CD1c-positive myeloid dendritic cell (primary cell): Measurements from ENCODE around the gene TSN.
A peak's percentile ranks its signal among the peaks of the same experiment; 100 is the strongest.
"Not testable (repeated sequence)": the region's sequence is repeated elsewhere in the genome, so short reads cannot be mapped to it uniquely, and the experiment has no call there.

Experiments used
- DNase-seq: peaks from one replicate; pipeline ENCODE4 v3.0.0-alpha.2; 2016; ENCODE audit errors: extremely low spot score

The TSN gene

DNA sequence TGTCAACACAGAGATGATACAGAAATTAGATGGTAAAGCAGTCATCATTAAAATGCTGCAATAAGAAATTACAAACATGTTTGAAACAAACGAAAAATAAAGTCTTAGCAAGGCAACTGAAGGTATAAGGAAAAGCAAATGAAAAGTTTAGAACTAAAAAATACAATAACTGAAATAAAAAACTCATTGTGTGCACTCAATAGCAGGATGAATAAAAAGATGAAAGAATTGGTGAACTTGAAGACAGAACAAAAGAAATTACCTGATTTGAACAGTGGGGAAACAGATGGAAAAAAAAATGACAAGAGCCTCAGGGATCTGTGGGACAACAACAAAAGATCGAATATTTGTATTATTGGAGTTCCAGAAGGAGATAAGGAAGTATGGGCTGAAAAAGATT lies 46.5 kb downstream of the TSN start:
- DNase-seq: no peak

- DNase-seq: no peak
These were observed 48.1 kb downstream of the TSN start for GRCh38 chr2:121803503-121803902.

DNA sequence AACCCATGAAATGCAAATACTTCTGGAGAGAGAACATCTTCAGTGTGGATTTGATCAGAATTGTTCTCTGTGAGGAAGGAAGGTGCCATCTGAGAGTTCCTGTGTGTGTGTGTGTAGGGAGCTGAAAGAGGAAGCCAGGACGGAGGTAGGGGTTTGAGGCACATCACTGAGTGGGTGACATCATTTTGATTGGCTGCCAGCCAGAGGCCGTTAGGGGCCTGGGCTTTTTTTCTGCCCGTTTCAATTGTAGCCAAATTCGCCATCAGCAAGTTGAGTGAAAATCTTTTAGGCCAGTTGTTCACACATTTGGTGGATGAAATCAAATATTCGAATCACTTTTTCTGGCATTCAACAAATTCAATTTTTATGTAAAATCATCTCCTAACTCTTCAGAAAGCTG lies 48.9 kb downstream of the TSN start:
- peak; percentile 20 for DNase-seq

DNA sequence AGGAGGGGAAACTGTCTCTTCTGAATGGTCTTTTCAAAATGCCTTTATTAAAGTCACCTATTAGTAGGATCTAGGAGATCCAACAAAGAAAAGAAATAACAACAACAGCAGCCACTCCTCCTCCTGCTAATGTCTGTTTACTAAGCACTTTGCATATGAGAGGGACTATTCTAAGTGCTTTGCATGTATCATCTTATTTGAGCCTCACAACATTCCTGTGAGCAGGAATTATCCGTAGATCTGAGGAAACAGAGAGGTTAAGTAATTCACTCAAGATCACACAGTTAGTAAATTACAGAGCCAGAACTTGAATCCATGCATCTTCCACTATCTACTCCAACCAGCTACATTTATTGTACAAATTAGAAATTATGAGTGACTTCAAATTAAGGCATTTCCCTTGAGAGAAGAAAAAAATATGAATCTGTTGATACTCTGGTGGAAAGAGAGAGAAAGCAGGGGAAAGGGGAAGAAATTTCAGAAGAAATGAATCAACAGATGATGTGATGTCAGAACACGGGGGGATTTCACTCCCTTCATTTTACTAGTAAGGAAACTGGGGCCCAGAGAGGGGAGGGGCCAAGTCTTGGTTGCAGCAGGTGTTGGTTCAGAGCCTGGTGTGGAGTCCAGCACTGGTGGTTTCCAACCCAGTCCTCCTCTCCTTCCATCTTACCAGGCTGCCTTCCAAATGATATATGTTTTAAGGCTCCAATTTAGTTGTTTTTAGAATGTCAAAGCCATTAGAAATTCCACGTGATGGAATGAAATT lies 49.7 kb downstream of the TSN start:
- DNase-seq: no peak

DNA sequence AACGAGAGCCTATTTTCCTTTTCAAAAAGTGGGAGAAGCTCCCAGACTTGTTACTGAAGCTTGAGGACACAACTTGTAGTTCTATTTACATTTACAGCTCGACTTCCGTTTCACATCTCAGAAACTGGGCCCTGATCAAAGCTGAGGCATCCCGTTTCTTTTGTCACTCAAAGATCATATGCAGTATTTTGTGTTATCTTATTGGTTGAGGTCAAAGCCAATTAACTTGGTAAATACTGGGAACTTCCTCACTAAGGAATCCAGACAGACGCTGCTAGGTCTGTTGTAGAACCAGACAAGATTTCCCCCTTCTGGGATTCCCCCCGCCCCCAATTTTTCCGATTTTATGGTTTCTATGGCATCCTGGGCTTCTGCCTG lies 50.3 kb downstream of the TSN start:
- no peak for DNase-seq

DNA sequence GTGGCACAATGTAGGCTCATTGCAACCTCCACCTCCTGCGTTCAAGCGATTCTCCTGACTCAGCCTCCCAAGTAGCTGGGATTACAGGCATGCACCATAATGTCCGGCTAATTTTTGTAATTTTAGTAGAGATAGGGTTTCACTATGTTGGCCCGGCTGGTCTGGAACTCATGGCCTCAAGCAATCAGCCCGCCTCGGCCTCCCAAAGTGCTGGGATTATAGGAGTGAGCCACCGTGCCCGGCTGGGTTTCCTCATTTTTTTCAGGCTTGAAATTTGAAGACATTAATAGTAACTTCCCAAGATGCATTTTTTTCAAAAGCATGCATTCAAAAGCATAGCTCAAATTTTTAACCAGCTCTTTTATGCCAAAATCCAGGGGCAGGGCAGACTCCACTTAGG lies 52.3 kb downstream of the TSN start:
- not testable (repeated sequence) for DNase-seq

DNA sequence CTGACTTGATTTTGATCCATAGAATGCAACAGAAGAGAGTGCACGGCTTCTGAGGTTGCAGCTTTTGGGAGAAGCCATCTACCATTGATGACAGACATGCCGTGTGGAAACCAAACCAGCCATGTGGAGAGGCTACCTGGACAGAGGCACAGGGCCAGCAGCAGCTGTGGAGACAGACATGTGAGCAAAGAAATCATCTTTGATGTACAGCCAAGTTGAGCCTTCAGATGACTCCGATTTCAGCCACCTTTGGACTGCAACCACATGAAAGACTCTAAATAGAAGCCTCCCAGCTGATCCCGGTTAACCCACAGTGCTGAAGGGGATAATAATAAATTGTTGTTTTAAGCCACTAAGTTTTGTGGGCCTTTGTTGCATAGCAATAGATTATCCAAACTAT lies 54.2 kb downstream of the TSN start:
- no peak for DNase-seq

- peak; percentile 11 for DNase-seq
These were observed 55.8 kb downstream of the TSN start for GRCh38 chr2:121810959-121811853.

DNA sequence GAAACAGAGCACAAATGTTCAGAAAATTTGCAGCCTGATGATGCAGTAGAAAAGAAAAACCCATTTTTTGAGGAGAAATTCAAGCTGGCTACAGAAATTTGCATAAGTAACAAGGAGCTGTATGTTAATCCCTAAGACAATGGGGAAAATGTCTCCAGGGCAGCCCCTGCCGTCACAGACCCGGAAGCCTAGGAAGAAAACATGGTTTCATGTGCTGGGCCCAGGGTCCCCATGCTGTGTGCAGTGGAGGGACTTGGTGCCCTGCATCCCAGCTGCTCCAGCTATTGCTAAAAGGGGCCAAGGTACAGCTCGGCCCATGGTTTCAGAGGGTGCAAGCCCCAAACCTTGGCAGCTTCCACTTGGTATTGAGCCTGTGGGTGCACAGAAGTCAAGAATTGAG lies 57.6 kb downstream of the TSN start:
- not testable (repeated sequence) for DNase-seq

GRCh38 chr2:121815216-121815615 lies 59.8 kb downstream of the TSN start:
- no peak for DNase-seq

DNA sequence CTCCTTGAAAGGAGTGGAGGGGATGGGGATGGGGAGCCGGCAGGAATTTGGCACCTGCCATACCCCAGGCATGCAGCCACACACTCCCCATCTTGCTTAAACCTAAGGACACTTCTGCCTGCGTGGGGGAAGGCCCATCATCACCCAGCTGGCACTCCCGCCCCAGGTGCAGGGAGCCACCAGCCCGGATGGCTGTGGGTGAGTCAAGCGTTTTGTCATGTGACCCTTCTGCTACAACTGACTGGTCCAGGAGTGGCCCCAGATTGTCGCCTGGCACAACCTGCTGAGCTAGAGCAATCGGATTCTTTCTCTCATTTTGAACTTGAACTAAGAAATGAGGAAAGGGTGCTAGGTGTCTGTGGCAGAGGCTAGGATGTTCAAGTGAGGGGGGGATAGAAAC lies 61.3 kb downstream of the TSN start:
- DNase-seq: no peak

DNA sequence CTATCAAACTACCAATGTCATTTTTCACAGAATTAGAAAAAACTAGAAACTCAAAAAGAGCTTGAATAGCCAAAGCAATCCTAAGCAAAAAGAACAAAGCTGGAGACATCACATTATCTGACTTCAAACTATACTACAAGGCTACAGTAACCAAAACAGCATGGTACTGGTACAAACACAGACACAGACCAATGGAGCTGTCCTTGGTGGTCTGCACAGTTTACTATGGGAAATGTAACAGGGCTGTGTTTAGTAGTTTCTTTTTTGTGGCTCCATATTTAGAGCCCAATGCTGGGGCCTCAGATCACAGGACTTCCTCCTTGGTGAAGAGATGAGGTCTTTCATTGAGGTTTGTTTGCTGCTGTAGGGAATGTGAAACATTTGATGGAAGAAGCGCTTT lies 61.9 kb downstream of the TSN start:
- DNase-seq: not testable (repeated sequence)
